Mesendoderm (in vitro differentiated cells): ENCODE data around the gene XK.

Experiments
- DNase-seq: peaks from one replicate; pipeline ENCODE4 v3.0.0; 2013
- H2AK5ac ChIP-seq: 2 replicates; pipeline ENCODE4 v1.6.1; 2013; ENCODE audit warnings: low read length, inconsistent platforms
- H2BK120ac ChIP-seq: 2 replicates; pipeline ENCODE4 v1.6.1; 2013; ENCODE audit warnings: low read depth, mild to moderate bottlenecking, low read length, moderate library complexity, mixed read lengths
- H2BK15ac ChIP-seq: replicated peaks from 2 replicates; pipeline ENCODE4 v1.6.1; 2013; ENCODE audit warnings: low read depth, mild to moderate bottlenecking, moderate library complexity
- H2BK5ac ChIP-seq: 2 replicates; pipeline ENCODE4 v1.6.1; 2013; ENCODE audit warnings: low read length, inconsistent platforms
- H3K18ac ChIP-seq: 2 replicates; pipeline ENCODE4 v1.6.1; 2013; ENCODE audit warnings: mild to moderate bottlenecking, low read length, mixed read lengths
- H3K23ac ChIP-seq: one replicate; pipeline ENCODE4 v1.6.1; 2013; ENCODE audit warnings: low read length
- H3K27ac ChIP-seq: 2 replicates; pipeline ENCODE4 v1.5.1; 2013; ENCODE audit warnings: low read depth, mild to moderate bottlenecking, inconsistent platforms, low read length, moderate library complexity
- H3K27me3 ChIP-seq: 2 replicates; pipeline ENCODE4 v1.6.1; 2013; ENCODE audit warnings: low read length, control low read depth, mild to moderate bottlenecking, inconsistent platforms; ENCODE audit not compliant: insufficient read depth, poor library complexity
- H3K36me3 ChIP-seq: 2 replicates; pipeline ENCODE4 v1.6.1; 2013; ENCODE audit warnings: low read length, inconsistent platforms; ENCODE audit not compliant: control insufficient read depth, insufficient read depth
- H3K4ac ChIP-seq: one replicate; pipeline ENCODE4 v1.6.1; 2013; ENCODE audit warnings: low read depth, mild to moderate bottlenecking, low read length, moderate library complexity
- H3K4me1 ChIP-seq: 2 replicates; pipeline ENCODE4 v1.6.1; 2013; ENCODE audit warnings: low read depth, low read length, inconsistent platforms; ENCODE audit not compliant: control insufficient read depth
- H3K4me2 ChIP-seq: 2 replicates; pipeline ENCODE4 v1.6.1; 2013; ENCODE audit warnings: low read length
- H3K4me3 ChIP-seq: 2 replicates; pipeline ENCODE4 v1.5.1; 2013; ENCODE audit warnings: mild to moderate bottlenecking, low read length
- H3K56ac ChIP-seq: one replicate; pipeline ENCODE4 v1.6.1; 2013; ENCODE audit warnings: low read length
- H3K79me1 ChIP-seq: 2 replicates; pipeline ENCODE4 v1.6.1; 2013; ENCODE audit warnings: low read length, inconsistent platforms
- H3K79me2 ChIP-seq: 2 replicates; pipeline ENCODE4 v1.6.1; 2013; ENCODE audit warnings: mild to moderate bottlenecking, low read length; ENCODE audit not compliant: control insufficient read depth, insufficient read depth
- H3K9ac ChIP-seq: 2 replicates; pipeline ENCODE4 v1.6.1; 2013; ENCODE audit warnings: low read length, inconsistent platforms
- H4K5ac ChIP-seq: one replicate; pipeline ENCODE4 v1.6.1; 2013; ENCODE audit warnings: low read length
- H4K8ac ChIP-seq: one replicate; pipeline ENCODE4 v1.6.1; 2013; ENCODE audit warnings: low read depth, mild to moderate bottlenecking, control low read depth, low read length, moderate library complexity
- WGBS: extraction: QIAGEN DNeasy Blood & Tissue Kit; methylation state at CpG from one replicate; pipeline ENCODE4 v1.1.7; 2013; ENCODE audit warnings: low lambda C conversion rate, missing lambda C conversion rate; ENCODE audit not compliant: insufficient coverage; ENCODE audit errors: extremely low coverage; 5-methylcytosine and 5-hydroxymethylcytosine counted together

XK gene

DNA sequence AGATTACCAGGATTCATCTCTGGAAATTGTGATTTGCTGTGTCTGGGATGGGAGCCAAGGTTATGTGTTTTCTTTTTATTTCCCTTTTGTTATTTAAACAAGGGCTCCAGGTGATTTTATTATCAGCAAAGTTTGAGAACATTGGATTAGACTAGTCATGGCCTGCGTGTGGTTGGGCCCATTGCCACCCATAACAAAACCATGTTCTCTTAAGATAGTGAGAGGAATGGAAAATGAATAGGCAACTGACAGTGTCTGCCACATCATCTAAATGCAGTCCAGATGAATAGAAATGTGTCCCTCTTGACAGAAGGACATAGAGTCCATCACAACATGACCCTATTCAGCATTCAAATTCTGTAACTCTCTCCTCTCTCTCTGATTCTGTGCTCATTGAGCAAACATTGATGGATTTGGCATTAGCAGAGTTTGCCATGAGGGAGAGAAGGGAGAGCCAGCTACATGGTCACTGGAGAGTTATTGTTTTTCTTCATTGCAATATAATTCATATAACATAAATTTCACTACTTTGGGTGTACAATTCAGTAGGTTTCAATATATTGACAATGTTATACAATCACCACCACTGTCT, 11.7 kb downstream of the XK start:
- H3K23ac ChIP-seq, result no peak overlapping the region
- H3K27me3 ChIP-seq, result no peaks in the 10 kb centered on the region
- H2AK5ac ChIP-seq, result no peak overlapping the region
- no peak overlapping the region for H2BK120ac ChIP-seq
- no peak overlapping the region for H3K27ac ChIP-seq
- H3K79me2 ChIP-seq, result no peaks in the 10 kb centered on the region
- H2BK15ac ChIP-seq, result no peak overlapping the region
- no peaks in the 10 kb centered on the region for H3K4me1 ChIP-seq
- H3K9ac ChIP-seq, result no peak overlapping the region
- no peak overlapping the region for H2BK5ac ChIP-seq
- no peak overlapping the region for H3K4me2 ChIP-seq
- no peak overlapping the region for H4K8ac ChIP-seq
- no peak overlapping the region for H3K4me3 ChIP-seq
- no peaks in the 10 kb centered on the region for H3K79me1 ChIP-seq
- H4K5ac ChIP-seq, result no peak overlapping the region
- H3K56ac ChIP-seq, result no peak overlapping the region
- H3K4ac ChIP-seq, result no peak overlapping the region
- no CpG with 5 or more reads among the region's 1 CpG for WGBS
- DNase-seq, result no peak
- H3K36me3 ChIP-seq, result no peaks in the 10 kb centered on the region
- no peak overlapping the region for H3K18ac ChIP-seq

- Histone ChIP-seq H3K18ac (no peak overlapping the region), H3K4ac (no peak overlapping the region), H3K36me3 (no peaks in the 10 kb centered on the region), H4K8ac (no peak overlapping the region), H2BK120ac (no peak overlapping the region), H4K5ac (no peak overlapping the region), H2BK5ac (no peak overlapping the region), H3K23ac (no peak overlapping the region), H2BK15ac (no peak overlapping the region), H3K4me3 (no peak overlapping the region), H3K9ac (no peak overlapping the region), H3K27ac (no peak overlapping the region), H2AK5ac (no peak overlapping the region), H3K4me2 (no peak overlapping the region), H3K56ac (no peak overlapping the region), H3K27me3 (no peaks in the 10 kb centered on the region), H3K79me2 (no peaks in the 10 kb centered on the region), H3K79me1 (no peaks in the 10 kb centered on the region), H3K4me1 (no peaks in the 10 kb centered on the region)
- WGBS, result no CpG with 5 or more reads among the region's 4 CpGs
- peak; percentile 10 for DNase-seq
Measured at GRCh38 chrX:37701588-37701987, 16.0 kb downstream of the XK start.

DNA sequence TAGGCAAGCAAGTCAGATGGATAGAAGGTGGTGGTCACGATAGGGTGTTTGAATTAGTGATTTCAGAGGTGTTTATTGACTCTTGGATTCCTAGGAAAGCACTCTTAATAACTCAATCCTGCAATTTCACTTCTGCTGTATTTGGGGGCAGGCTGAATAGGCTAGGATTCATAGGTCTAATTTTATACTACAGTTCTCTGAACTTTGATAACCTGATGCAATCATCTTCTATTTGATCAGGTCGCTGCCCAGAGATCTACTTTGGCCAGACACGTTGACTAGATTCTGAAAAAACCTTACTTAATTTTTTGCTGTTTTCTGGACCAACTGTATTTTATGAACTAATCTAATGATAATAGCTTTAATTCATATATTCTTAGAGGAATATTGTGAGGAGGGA, 26.4 kb downstream of the XK start:
- H3K18ac ChIP-seq, result no peak overlapping the region
- no CpG with 5 or more reads among the region's 3 CpGs for WGBS
- no peak overlapping the region for H3K4ac ChIP-seq
- no peak for DNase-seq
- no peak overlapping the region for H3K23ac ChIP-seq
- no peak overlapping the region for H3K4me2 ChIP-seq
- no peak overlapping the region for H2BK15ac ChIP-seq
- H3K79me2 ChIP-seq, result no peaks in the 10 kb centered on the region
- no peak overlapping the region for H3K9ac ChIP-seq
- no peak overlapping the region for H3K27ac ChIP-seq
- H4K5ac ChIP-seq, result no peak overlapping the region
- no peaks in the 10 kb centered on the region for H3K36me3 ChIP-seq
- H4K8ac ChIP-seq, result no peak overlapping the region
- H3K79me1 ChIP-seq, result no peaks in the 10 kb centered on the region
- H3K27me3 ChIP-seq, result no peaks in the 10 kb centered on the region
- no peak overlapping the region for H2AK5ac ChIP-seq
- H2BK5ac ChIP-seq, result no peak overlapping the region
- H2BK120ac ChIP-seq, result no peak overlapping the region
- no peaks in the 10 kb centered on the region for H3K4me1 ChIP-seq
- no peak overlapping the region for H3K4me3 ChIP-seq
- no peak overlapping the region for H3K56ac ChIP-seq

GRCh38 chrX:37712458-37712857, 26.9 kb downstream of the XK start:
- no peak overlapping the region for H2BK5ac ChIP-seq
- H3K23ac ChIP-seq, result no peak overlapping the region
- no peaks in the 10 kb centered on the region for H3K79me1 ChIP-seq
- H3K36me3 ChIP-seq, result no peaks in the 10 kb centered on the region
- no peak overlapping the region for H3K9ac ChIP-seq
- H2BK15ac ChIP-seq, result no peak overlapping the region
- H3K4me2 ChIP-seq, result no peak overlapping the region
- H2AK5ac ChIP-seq, result no peak overlapping the region
- no peak overlapping the region for H3K27ac ChIP-seq
- DNase-seq, result no peak
- no peak overlapping the region for H4K8ac ChIP-seq
- H3K79me2 ChIP-seq, result no peaks in the 10 kb centered on the region
- no peak overlapping the region for H2BK120ac ChIP-seq
- H3K56ac ChIP-seq, result no peak overlapping the region
- H3K4me1 ChIP-seq, result no peaks in the 10 kb centered on the region
- H4K5ac ChIP-seq, result no peak overlapping the region
- no peak overlapping the region for H3K4me3 ChIP-seq
- no peak overlapping the region for H3K4ac ChIP-seq
- no peak overlapping the region for H3K18ac ChIP-seq
- no peaks in the 10 kb centered on the region for H3K27me3 ChIP-seq
- whole genome bisulfite sequencing, result no CpG with 5 or more reads among the region's 3 CpGs

GRCh38 chrX:37714479-37714878, 28.9 kb downstream of the XK start:
- Histone ChIP-seq H2BK120ac (no peak overlapping the region), H4K8ac (no peak overlapping the region), H3K79me1 (no peaks in the 10 kb centered on the region), H3K79me2 (no peaks in the 10 kb centered on the region), H2BK5ac (no peak overlapping the region), H3K56ac (no peak overlapping the region), H2AK5ac (no peak overlapping the region), H3K4me2 (no peak overlapping the region), H3K9ac (no peak overlapping the region), H3K23ac (no peak overlapping the region), H3K4me1 (no peaks in the 10 kb centered on the region), H3K27ac (no peak overlapping the region), H3K27me3 (no peaks in the 10 kb centered on the region), H4K5ac (no peak overlapping the region), H3K4ac (no peak overlapping the region), H3K4me3 (no peak overlapping the region), H3K18ac (no peak overlapping the region), H3K36me3 (no peaks in the 10 kb centered on the region), H2BK15ac (no peak overlapping the region)
- DNase-seq, result no peak
- no CpG with 5 or more reads among the region's 2 CpGs for WGBS

DNA sequence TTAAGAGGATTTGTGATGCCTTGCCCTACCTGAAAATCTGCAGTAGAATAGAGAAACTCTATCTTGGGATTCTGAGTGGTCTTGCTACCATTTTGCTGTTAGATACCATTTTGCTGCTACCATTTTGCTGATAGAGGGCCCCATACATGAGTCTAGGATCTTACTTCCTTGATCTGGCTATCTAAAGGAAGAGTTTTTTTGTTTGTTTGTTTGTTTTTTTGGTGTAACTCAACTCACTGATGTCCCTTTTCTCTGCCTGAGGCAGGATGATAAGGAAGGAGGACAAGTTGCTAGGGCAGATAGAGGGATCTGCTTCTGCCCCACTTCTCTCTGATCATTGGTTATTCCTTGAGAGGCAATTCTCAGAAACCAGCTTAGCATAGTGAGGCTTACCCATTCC, 31.0 kb downstream of the XK start:
- H3K36me3 ChIP-seq, result no peaks in the 10 kb centered on the region
- no peak overlapping the region for H4K5ac ChIP-seq
- no peaks in the 10 kb centered on the region for H3K79me2 ChIP-seq
- no peak overlapping the region for H3K4ac ChIP-seq
- no peak overlapping the region for H2BK15ac ChIP-seq
- H3K23ac ChIP-seq, result no peak overlapping the region
- H3K4me1 ChIP-seq, result no peaks in the 10 kb centered on the region
- no peak overlapping the region for H3K4me2 ChIP-seq
- no peak overlapping the region for H3K18ac ChIP-seq
- no peaks in the 10 kb centered on the region for H3K27me3 ChIP-seq
- no peak overlapping the region for H2BK5ac ChIP-seq
- no peak overlapping the region for H3K56ac ChIP-seq
- no peak overlapping the region for H3K27ac ChIP-seq
- H2BK120ac ChIP-seq, result no peak overlapping the region
- H3K4me3 ChIP-seq, result no peak overlapping the region
- DNase-seq, result no peak
- no peak overlapping the region for H2AK5ac ChIP-seq
- no peaks in the 10 kb centered on the region for H3K79me1 ChIP-seq
- no peak overlapping the region for H4K8ac ChIP-seq
- H3K9ac ChIP-seq, result no peak overlapping the region
